Fibroblast of skin of left quadriceps (primary cell): ENCODE results near the gene IL12B.
A peak's percentile ranks its signal among the peaks of the same experiment; 100 is the strongest.
"Not testable (repeated sequence)": the region's sequence is repeated elsewhere in the genome, so short reads cannot be mapped to it uniquely, and the experiment has no call there.

Source experiments
- DNase-seq, 2 experiments: peaks; one replicate each; pipeline ENCODE4 v3.0.0-alpha.2; 2013; ENCODE audit warnings: low read depth in 2 of 2

IL12B gene

DNA sequence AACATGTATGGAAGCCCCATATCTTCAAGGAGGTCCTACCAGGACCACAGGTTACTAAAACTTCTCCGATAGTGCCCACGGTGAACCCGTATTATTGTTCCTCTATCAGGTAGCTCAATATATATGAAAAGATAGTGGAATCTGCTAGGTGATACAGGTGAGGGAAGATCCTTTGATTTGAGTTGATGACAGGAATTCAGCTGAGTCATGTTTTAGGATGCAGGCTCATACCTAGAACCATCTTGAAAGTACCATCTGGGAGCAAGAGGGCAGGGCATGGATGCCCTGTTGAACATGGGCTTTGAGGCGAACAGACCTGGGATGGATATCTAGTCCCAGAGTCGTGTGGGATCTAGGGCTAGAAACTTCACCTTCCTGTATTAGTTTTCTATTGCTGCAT is 35.4 kb downstream of the IL12B start:
- no peak for DNase-seq

DNA sequence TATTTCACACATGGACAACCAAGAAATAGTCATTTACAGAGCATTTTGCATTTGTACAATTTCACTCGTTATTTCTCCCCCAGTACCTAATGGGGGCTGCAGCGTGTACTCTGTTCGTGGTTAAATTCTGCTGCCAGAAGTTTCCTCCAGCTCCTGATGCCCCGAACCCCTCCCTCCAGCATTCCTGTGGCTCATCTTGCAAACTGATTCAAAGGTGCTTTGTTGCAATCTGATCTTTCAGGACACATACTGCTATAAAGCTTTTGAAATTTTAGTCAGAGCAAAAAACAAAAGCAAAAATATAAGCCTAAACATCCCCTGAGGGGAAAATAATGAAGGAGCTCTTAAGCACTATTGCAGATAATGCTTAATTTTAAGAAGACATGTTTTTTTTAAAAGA is 39.5 kb downstream of the IL12B start:
- peak; percentile 11 to 19 for DNase-seq

DNA sequence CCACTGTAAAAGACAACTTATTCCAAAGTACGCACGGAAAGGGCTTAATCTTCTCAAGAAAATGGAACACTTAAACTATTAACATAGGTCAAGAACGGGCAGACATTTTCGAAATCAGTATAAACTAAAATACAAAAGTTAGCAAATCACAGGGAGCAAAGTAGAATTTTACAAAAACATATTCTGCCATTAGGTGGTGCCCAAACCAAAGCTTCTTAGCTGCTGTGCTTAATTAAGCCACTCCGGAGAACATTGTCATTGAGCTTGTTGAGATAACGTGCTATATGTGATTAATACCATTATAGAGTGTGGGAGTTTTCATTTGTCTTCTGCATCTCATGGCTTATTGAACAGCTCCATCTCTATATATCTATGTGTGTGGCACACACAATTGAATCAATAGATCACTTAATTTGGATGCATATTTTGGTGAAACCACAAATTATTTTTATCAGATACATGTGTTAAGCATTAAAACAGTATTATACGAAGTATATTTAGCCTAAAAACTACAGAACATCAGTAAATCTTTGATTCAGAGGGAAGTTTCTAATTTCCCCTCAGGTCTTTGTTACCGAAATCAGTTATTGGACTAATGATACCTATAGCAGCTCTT is 43.8 kb downstream of the IL12B start:
- peak in 1 of 2 experiments; percentile 24 for DNase-seq

DNA sequence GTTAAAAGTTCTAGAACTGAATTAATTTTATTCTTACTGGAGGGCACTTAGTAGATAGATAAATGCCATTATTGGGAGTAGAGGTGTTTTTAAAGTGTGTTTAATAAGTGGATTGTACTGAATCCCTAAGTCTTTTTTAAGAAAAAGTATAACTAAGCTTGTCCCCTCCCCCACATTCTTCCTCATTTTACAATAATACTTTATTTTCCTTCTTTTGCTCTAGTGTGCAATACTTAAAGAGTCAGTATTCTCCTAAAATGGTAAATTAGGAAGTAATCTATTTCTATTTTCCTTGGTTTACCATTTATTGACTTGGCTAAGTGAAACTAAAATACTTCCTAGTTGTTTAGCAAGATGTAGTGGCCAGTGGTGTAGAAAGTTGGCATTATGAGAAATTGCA is 55.6 kb downstream of the IL12B start:
- DNase-seq, result no peak

DNA sequence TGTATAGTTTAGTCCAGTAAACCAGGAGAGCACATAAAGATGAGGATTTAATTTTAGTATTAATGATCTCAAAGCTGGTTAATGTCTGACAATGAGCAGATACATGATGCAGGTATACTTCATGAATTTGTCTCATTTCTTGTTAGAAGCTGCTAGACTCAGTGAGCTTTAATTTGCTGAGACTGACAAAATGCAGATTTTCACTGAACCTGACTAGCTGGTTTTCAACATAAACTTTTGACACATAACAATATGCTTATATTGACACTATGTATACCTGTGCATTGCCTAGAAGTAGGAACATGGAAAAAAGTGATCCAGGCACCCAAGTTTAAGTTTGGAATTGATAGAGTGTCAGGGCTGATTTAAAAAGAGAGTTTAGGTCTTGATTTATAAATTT is 56.4 kb downstream of the IL12B start:
- no peak for DNase-seq

DNA sequence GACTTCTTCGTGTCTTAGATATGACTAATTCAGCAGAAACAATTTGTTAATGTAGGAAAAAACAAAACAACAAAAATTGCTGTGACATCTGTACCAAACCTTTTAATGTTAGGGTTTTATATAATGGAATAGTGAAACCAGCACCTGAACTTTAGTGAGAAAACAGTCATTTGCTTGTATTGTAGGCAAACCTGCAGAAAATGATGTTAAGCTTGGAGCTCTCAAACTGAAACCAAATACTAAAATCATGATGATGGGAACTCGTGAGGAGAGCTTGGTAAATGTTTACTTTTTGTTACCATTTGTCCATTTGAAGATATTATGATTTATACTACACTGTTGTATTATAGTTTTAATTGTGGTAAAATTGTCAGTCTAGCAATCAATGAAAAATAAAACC is 60.6 kb downstream of the IL12B start:
- DNase-seq, result no peak

DNA sequence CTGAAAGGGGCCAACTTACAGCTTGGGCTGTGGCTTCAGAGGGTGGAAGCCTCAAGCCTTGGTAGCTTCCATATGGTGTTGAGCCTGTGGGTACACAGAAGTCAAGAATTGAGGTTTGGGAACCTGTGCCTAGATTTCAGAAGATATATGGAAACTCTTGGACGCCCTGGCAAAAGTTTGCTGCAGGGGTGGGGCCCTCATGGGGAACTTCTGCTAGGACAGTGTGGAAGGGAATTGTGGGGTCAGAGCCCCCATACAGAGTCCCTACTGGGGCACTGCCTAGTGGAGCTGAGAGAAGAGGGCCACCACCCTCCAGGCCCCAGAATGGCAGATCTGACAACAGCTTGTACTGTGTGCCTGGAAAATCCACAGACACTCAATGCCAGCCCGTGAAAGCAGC is 63.5 kb downstream of the IL12B start:
- not testable (repeated sequence) for DNase-seq
